ENCODE data around the gene MPP7.

GRCh38 chr10:28328346-28328745 lies 25.5 kb upstream of the MPP7 start:
- no peak for TF ChIP-seq CTCF (IDR thresholded peaks at IDR 0.05)
- TF ChIP-seq EP300 (IDR thresholded peaks at IDR 0.05), result no peak

All from esophagus muscularis mucosa (tissue), 3 donors.